ENCODE data around the gene FETUB.

FETUB gene, protein sequence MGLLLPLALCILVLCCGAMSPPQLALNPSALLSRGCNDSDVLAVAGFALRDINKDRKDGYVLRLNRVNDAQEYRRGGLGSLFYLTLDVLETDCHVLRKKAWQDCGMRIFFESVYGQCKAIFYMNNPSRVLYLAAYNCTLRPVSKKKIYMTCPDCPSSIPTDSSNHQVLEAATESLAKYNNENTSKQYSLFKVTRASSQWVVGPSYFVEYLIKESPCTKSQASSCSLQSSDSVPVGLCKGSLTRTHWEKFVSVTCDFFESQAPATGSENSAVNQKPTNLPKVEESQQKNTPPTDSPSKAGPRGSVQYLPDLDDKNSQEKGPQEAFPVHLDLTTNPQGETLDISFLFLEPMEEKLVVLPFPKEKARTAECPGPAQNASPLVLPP

DNA sequence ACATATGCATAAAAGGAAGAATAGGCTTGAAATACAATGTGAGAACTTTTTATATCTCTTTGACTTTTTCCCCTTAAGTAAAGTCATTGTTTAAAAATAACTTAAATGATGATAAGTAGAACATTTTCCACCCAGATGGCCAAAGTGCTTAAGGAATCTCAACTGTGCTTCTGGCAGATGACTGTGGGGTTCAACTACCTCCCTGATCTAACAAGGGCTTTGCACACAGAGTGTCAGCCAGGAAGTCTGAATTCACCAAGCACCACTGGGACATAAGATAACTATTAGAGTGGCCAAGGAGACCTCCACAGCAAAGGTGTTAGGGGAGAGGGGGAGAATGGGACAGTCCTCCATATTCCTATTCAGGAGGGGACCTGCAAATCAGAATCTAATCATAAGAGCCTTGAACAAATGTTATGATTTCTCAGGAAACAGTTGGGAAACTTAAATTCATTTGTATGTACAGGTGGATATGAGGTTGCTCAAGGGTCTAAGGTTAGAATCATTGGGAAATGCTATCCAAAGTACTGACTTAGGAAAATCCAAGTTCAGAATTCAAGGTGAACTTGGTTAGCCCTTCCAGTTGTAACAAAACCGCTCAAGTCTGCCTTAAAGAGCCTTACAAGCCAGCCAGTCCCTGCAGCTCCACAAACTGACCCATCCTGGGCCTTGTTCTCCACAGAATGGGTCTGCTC is at the start of gene FETUB:
Gene FETUB, plus strand, starts transcription at position 622 of the 695 bp plus-strand sequence. Its CDS starts 62 bp downstream, at position 684.
- no peak within 1 kb of the TSS for H3K4me2 ChIP-seq (ENCODE audit: insufficient read depth, low read length)
- H3K4me3 ChIP-seq (ENCODE audit: low read depth in 1 of 2, low read length in 2 of 2): no peak within 1 kb of the TSS
- no peak within 1 kb of the TSS for H3K27ac ChIP-seq (ENCODE audit: low read length)
- peaks cover 34% of the 10 kb centered on the region for H3K27me3 ChIP-seq (ENCODE audit: insufficient read depth, low read length, poor library complexity)
- H3K9ac ChIP-seq (ENCODE audit: low read depth, low read length): no peak within 1 kb of the TSS
- ATAC-seq (ENCODE audit: insufficient read depth, low read depth): no peak
- H3K79me2 ChIP-seq (ENCODE audit: insufficient read depth, low read length): no peaks in the 10 kb centered on the region
- no peaks in the 10 kb centered on the region for H3K9me3 ChIP-seq (ENCODE audit: insufficient read depth, low read length, severe bottlenecking)
- no peaks in the 10 kb centered on the region for H3K36me3 ChIP-seq (ENCODE audit: insufficient read depth, low read length)
- no peak within 1 kb of the TSS for H2AFZ ChIP-seq (ENCODE audit: low read depth, low read length)
- TF ChIP-seq EZH2 (IDR thresholded peaks at IDR 0.05; ENCODE audit: borderline replicate concordance, low read depth, low read length, severe bottlenecking): no peak
- TF ChIP-seq, protein P1, sequence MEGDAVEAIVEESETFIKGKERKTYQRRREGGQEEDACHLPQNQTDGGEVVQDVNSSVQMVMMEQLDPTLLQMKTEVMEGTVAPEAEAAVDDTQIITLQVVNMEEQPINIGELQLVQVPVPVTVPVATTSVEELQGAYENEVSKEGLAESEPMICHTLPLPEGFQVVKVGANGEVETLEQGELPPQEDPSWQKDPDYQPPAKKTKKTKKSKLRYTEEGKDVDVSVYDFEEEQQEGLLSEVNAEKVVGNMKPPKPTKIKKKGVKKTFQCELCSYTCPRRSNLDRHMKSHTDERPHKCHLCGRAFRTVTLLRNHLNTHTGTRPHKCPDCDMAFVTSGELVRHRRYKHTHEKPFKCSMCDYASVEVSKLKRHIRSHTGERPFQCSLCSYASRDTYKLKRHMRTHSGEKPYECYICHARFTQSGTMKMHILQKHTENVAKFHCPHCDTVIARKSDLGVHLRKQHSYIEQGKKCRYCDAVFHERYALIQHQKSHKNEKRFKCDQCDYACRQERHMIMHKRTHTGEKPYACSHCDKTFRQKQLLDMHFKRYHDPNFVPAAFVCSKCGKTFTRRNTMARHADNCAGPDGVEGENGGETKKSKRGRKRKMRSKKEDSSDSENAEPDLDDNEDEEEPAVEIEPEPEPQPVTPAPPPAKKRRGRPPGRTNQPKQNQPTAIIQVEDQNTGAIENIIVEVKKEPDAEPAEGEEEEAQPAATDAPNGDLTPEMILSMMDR (IDR thresholded peaks at IDR 0.05; ENCODE audit: borderline replicate concordance, extremely low read depth, low read length, poor library complexity, severe bottlenecking): no peak
- no peaks in the 10 kb centered on the region for H3K4me1 ChIP-seq (ENCODE audit: insufficient read depth, low read length)
- DNase-seq: no peak
- no peaks in the 10 kb centered on the region for H4K20me1 ChIP-seq (ENCODE audit: insufficient read depth, low read length)

DNA sequence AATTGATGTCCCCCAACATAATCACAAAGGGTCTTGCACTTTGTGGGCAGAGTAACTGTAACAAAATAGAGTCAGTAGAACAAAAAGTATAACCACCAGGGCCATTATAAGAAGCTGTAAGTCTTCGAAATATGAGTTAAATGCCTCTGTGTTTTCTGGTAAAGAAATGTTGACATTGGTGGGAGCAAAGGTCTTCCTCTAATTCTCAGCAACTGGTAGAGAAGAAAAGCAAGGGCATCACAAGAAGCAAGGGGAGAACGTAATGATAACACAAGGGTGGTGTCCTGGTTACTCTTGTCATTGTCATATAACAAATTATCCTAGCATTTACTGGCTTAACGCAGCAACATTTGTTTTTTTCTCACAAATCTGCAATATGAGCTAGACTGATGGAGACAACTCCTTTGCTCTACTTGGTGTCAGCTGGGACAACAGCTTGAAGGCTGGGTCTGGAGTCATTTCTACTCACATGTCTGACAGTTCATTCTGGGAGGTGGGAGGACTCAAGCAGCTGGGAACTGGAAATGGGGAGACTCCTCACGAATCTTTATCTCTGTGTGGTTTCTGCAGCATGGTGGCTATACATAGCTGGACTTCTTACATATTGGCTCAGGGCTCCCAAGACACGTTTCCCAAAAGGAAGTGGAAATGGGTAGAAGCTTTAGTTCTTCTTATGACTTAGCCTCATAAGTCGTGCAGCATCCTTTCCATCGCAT is 49.5 kb upstream of the FETUB start:
- Histone ChIP-seq H3K27ac (ENCODE audit: low read length) (no peak overlapping the region), H3K9ac (ENCODE audit: low read depth, low read length) (no peak overlapping the region), H2AFZ (ENCODE audit: low read depth, low read length) (no peak overlapping the region), H3K9me3 (ENCODE audit: insufficient read depth, low read length, severe bottlenecking) (no peaks in the 10 kb centered on the region), H3K27me3 (ENCODE audit: insufficient read depth, low read length, poor library complexity) (peaks cover 4% of the 10 kb centered on the region), H3K4me2 (ENCODE audit: insufficient read depth, low read length) (no peak overlapping the region), H3K4me3 (ENCODE audit: low read depth in 1 of 2, low read length in 2 of 2) (no peak overlapping the region), H3K79me2 (ENCODE audit: insufficient read depth, low read length) (no peaks in the 10 kb centered on the region), H3K4me1 (ENCODE audit: insufficient read depth, low read length) (no peaks in the 10 kb centered on the region), H4K20me1 (ENCODE audit: insufficient read depth, low read length) (no peaks in the 10 kb centered on the region), H3K36me3 (ENCODE audit: insufficient read depth, low read length) (peaks cover 5% of the 10 kb centered on the region; the same call in 1 of the 2 replicates)
- ATAC-seq (ENCODE audit: insufficient read depth, low read depth) (no peak), DNase-seq (no peak)
- no peak for TF ChIP-seq EZH2 (IDR thresholded peaks at IDR 0.05; ENCODE audit: borderline replicate concordance, low read depth, low read length, severe bottlenecking)
- TF ChIP-seq, protein P1 (IDR thresholded peaks at IDR 0.05; ENCODE audit: borderline replicate concordance, extremely low read depth, low read length, poor library complexity, severe bottlenecking): no peak

DNA sequence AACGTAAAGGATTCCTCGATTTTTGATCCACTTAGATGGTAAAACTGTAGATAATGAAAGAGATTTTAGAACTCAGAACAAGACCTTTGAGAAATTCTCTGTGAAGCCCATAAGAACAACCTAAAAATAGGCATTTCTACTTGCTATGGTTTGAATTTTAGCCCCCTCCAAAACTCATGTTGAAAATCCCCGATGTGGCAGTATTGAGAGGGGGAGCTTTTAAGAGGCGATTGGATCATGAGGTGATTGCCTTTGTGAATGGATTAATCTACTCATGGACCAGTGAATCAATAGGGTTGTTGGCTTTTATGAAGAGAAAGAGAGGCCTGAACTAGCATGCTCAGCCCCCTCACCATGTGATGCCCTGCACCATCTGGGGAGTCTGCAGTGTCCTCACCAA is 47.5 kb upstream of the FETUB start:
- H3K36me3 ChIP-seq (ENCODE audit: insufficient read depth, low read length): no peaks in the 10 kb centered on the region
- H3K4me1 ChIP-seq (ENCODE audit: insufficient read depth, low read length): no peaks in the 10 kb centered on the region
- TF ChIP-seq, protein P1 (IDR thresholded peaks at IDR 0.05; ENCODE audit: borderline replicate concordance, extremely low read depth, low read length, poor library complexity, severe bottlenecking): no peak
- TF ChIP-seq EZH2 (IDR thresholded peaks at IDR 0.05; ENCODE audit: borderline replicate concordance, low read depth, low read length, severe bottlenecking): no peak
- H4K20me1 ChIP-seq (ENCODE audit: insufficient read depth, low read length): no peaks in the 10 kb centered on the region
- ATAC-seq (ENCODE audit: insufficient read depth, low read depth) (no peak), DNase-seq (no peak)
- no peak overlapping the region for H3K9ac ChIP-seq (ENCODE audit: low read depth, low read length)
- peaks cover 4% of the 10 kb centered on the region for H3K27me3 ChIP-seq (ENCODE audit: insufficient read depth, low read length, poor library complexity)
- no peak overlapping the region for H3K27ac ChIP-seq (ENCODE audit: low read length)
- H2AFZ ChIP-seq (ENCODE audit: low read depth, low read length): no peak overlapping the region
- no peaks in the 10 kb centered on the region for H3K9me3 ChIP-seq (ENCODE audit: insufficient read depth, low read length, severe bottlenecking)
- H3K79me2 ChIP-seq (ENCODE audit: insufficient read depth, low read length): no peaks in the 10 kb centered on the region
- H3K4me3 ChIP-seq (ENCODE audit: low read depth in 1 of 2, low read length in 2 of 2): no peak overlapping the region
- H3K4me2 ChIP-seq (ENCODE audit: insufficient read depth, low read length): no peak overlapping the region

All from DND-41 (cell line).